K562 (cell line): ENCODE results near the gene OBP2A. TPM values are rescaled to one million over a fixed set of nuclear protein-coding genes. Genes with fewer than 3 reads are reported as not detected.

ENCODE experiments used
- ATAC-seq: fragments of 200-7000 bp; cut with Tn5 transposase; 3 replicates; pipeline ENCODE4 v1.9.1; 2020; ENCODE audit warnings: moderate library complexity
- BruUV-seq: library from RNA; stranded (reverse); fragments of 400-500 nt; replicated peaks from 2 replicates; lab custom pipeline; 2021; lab: Mats Ljungman, UMichigan
- CTCF ChIA-PET: fragments of 300-600 bp; formaldehyde crosslinking; extraction: SDS; loops from one replicate; lab custom pipeline; 2021; ENCODE audit warnings: low intra/inter-chr PET ratio; lab: Yijun Ruan, JAX
- POLR2A ChIA-PET: fragments of 300-600, 350-650 bp; sonication (Branson Sonifier 250); formaldehyde crosslinking; extraction: SDS; loops from one replicate; lab custom pipeline; 2021; ENCODE audit warnings: antibody characterized with exemption, inconsistent platforms; lab: Yijun Ruan, JAX
- DNase-seq, 4 experiments: peaks; one replicate each; pipeline versions ENCODE4 v3.0.0 to v3.0.0-alpha.2; 2011 to 2018; ENCODE audit warnings: low spot score in 3 of 4, mixed read lengths in 3 of 4; ENCODE audit errors: extremely low read depth in 1 of 4
- FAIRE-seq: peaks from 2 replicates; lab custom pipeline; 2011; peaks lifted over from hg19 to GRCh38; lab: Jason Lieb, UNC
- H2AFZ ChIP-seq: 2 replicates; pipeline ENCODE4 v1.6.0; 2011; ENCODE audit warnings: low read depth, low read length, control low read depth, inconsistent platforms
- H3K27ac ChIP-seq: fragments of 200-600 bp; 3 replicates; pipeline ENCODE4 v1.8.0; 2011; ENCODE audit warnings: low read depth, mild to moderate bottlenecking, control low read depth, inconsistent platforms, low read length, moderate library complexity, mixed read lengths; ENCODE audit errors: extremely low read depth
- H3K27me3 ChIP-seq, 2 experiments: fragments of 300-600 bp in 1 of 2; 2 replicates in 1 of 2; 3 replicates in 1 of 2; pipeline versions ENCODE4 v1.6.0 to v1.8.0; 2011; ENCODE audit warnings: inconsistent platforms in 2 of 2, low read length in 2 of 2, mild to moderate bottlenecking in 1 of 2, mixed read lengths in 1 of 2, moderate library complexity in 1 of 2; ENCODE audit not compliant: control insufficient read depth in 2 of 2, insufficient read depth in 2 of 2
- H3K36me3 ChIP-seq: fragments of 300-600 bp; 3 replicates; pipeline ENCODE4 v1.8.0; 2011; ENCODE audit warnings: mild to moderate bottlenecking, low read length, inconsistent platforms; ENCODE audit not compliant: control insufficient read depth, insufficient read depth
- H3K4me1 ChIP-seq, 2 experiments: fragments of 200-600 bp in 1 of 2; replicated peaks in 1 of 2; 2 replicates in 1 of 2; 3 replicates in 1 of 2; pipeline versions ENCODE4 v1.5.1 to v1.8.0; 2011; ENCODE audit warnings: inconsistent platforms in 2 of 2, low read length in 2 of 2, mild to moderate bottlenecking in 1 of 2, mixed read lengths in 1 of 2, moderate library complexity in 1 of 2; ENCODE audit not compliant: control insufficient read depth in 2 of 2, insufficient read depth in 2 of 2
- H3K4me2 ChIP-seq: 2 replicates; pipeline ENCODE4 v1.6.1; 2011; ENCODE audit warnings: low read length, control low read depth, inconsistent platforms, mixed read lengths; ENCODE audit not compliant: insufficient read depth
- H3K4me3 ChIP-seq: fragments of 200-600 bp; sonication (generic), shearing (Covaris generic); 2 replicates; pipeline ENCODE4 v1.5.1; 2016; ENCODE audit warnings: control low read depth, inconsistent platforms
- H3K79me2 ChIP-seq: fragments of 200-600 bp; 3 replicates; pipeline ENCODE4 v1.8.0; 2011; ENCODE audit warnings: low read length, inconsistent platforms; ENCODE audit not compliant: control insufficient read depth, insufficient read depth
- H3K9ac ChIP-seq, 2 experiments: 2 replicates each; pipeline versions ENCODE4 v1.6.0 to v1.6.1; 2011; ENCODE audit warnings: low read depth in 2 of 2, low read length in 2 of 2, control low read depth in 1 of 2, inconsistent platforms in 1 of 2, mild to moderate bottlenecking in 1 of 2, mixed read lengths in 1 of 2; ENCODE audit not compliant: insufficient read depth in 1 of 2
- H3K9me1 ChIP-seq: one replicate; pipeline ENCODE4 v1.6.0; 2011; ENCODE audit warnings: inconsistent platforms, mild to moderate bottlenecking, low read length, moderate library complexity; ENCODE audit not compliant: control insufficient read depth, insufficient read depth
- H3K9me3 ChIP-seq: replicated peaks from 2 replicates; pipeline ENCODE4 v1.5.1; 2011; ENCODE audit warnings: low read depth, low read length, inconsistent platforms; ENCODE audit not compliant: control insufficient read depth, insufficient read depth
- H4K20me1 ChIP-seq: replicated peaks from 2 replicates; pipeline ENCODE4 v1.6.1; 2011; ENCODE audit warnings: low read length, inconsistent platforms, mixed read lengths; ENCODE audit not compliant: control insufficient read depth, insufficient read depth
- ATF6 ChIP-seq: sonication (generic); formaldehyde crosslinking; IDR thresholded peaks from 2 replicates; pipeline ENCODE4 v1.4.0; 2020; ENCODE audit warnings: mild to moderate bottlenecking, missing genetic modification reagents
- CHD4 ChIP-seq: fragments of 200-600 bp; sonication (generic); IDR thresholded peaks from 3 replicates; pipeline ENCODE4 v1.6.1; 2012; ENCODE audit warnings: low read depth, mild to moderate bottlenecking, mixed read lengths, low read length, inconsistent platforms; ENCODE audit not compliant: insufficient read depth, insufficient replicate concordance, poor library complexity, severe bottlenecking
- ILK ChIP-seq: fragments of 450-650 bp; IDR thresholded peaks from 2 replicates; pipeline ENCODE4 v1.6.1; 2016; ENCODE audit warnings: missing genetic modification characterization, low read depth, mild to moderate bottlenecking, missing compliant biosample characterization, moderate library complexity, borderline replicate concordance
- SMARCE1 ChIP-seq: fragments of 450-650 bp; IDR thresholded peaks from 2 replicates; pipeline ENCODE4 v1.7.1; 2016; ENCODE audit warnings: mild to moderate bottlenecking
- WGBS: fragments of 100-300 bp; shearing (Covaris generic); methylation state at CpG from one replicate; pipeline ENCODE4 v1.1.6; 2016; ENCODE audit warnings: low coverage, mixed read lengths; ENCODE audit not compliant: insufficient coverage; ENCODE audit errors: missing lambda C conversion rate; 5-methylcytosine and 5-hydroxymethylcytosine counted together
- in situ Hi-C: fragments of 300-500 bp; cut with MboI; formaldehyde crosslinking; loops from 4 replicates; pipeline ENCODE4 v1.15.0; 2018; ENCODE audit warnings: inconsistent platforms, mixed read lengths
- intact Hi-C: fragments of 100-400 bp; cut with micrococcal nuclease; formaldehyde crosslinking; loops from 2 replicates; pipeline ENCODE4 v1.14.2; 2022
- polyA plus RNA-seq, 8 experiments: library from polyadenylated mRNA; depleted of rRNA in 4 of 8; stranded (reverse) in 5 of 8; unstranded in 3 of 8; fragments of >200 nt; fragmentation: Nextera tagmentation in 2 of 8; fragmentation: Illumina TruSeq in 1 of 8; extraction: Ambion mirVana in 2 of 8; extraction: Trizol in 1 of 8; gene quantifications; 2 replicates each; pipeline versions ENCODE4 v1.2.1 to v1.2.3, GENCODE V29; 2011 to 2014; ENCODE audit warnings: inconsistent platforms in 1 of 8, missing spikeins in 1 of 8
- total RNA-seq, 7 experiments: library from RNA; depleted of rRNA in 6 of 7; stranded (reverse); fragments of >200 nt in 6 of 7; fragmentation: Illumina TruSeq in 2 of 7; extraction: Trizol in 2 of 7; gene quantifications; 2 replicates each; pipeline versions ENCODE4 v1.2.1 to v1.2.3, GENCODE V29; 2011 to 2021; ENCODE audit warnings: low replicate concordance in 1 of 7
- TF ChIP-seq, protein P1 (sequence below), 2 experiments: fragments of 450-650 bp; formaldehyde crosslinking in 1 of 2; IDR thresholded peaks; 2 replicates each; pipeline versions ENCODE4 v1.4.0 to v1.6.1; 2014 to 2020; ENCODE audit warnings: mild to moderate bottlenecking in 2 of 2, borderline replicate concordance in 1 of 2, low read depth in 1 of 2
- TF ChIP-seq, protein P2 (sequence below): sonication (generic); formaldehyde crosslinking; IDR thresholded peaks from 2 replicates; pipeline ENCODE4 v1.5.0; 2020; ENCODE audit warnings: missing genetic modification reagents
- TF ChIP-seq, protein P3 (sequence below): sonication (generic); formaldehyde crosslinking; IDR thresholded peaks from 2 replicates; pipeline ENCODE4 v1.8.1; 2023; ENCODE audit warnings: mild to moderate bottlenecking, missing genetic modification reagents, moderate library complexity

The OBP2A gene
- total and polyA plus RNA-seq, 9 of the 15 experiments (the other 6 are each of a cell fraction or from before 2014, with no cell fraction given) = not detected

GRCh38 chr9:135587658-135588057 is 41.7 kb downstream of the OBP2A start:
- in situ Hi-C loops (no loop called here), intact Hi-C loops (no loop called here)
- FAIRE-seq (peak; percentile 29), DNase-seq (peak; percentile 62 to 79 (median 70)), ATAC-seq (peak; percentile 74)
- Histone ChIP-seq H3K36me3 (no peaks in the 10 kb centered on the region), H3K4me2 (peak overlapping the region; percentile 26; the same call in 1 of the 2 replicates), H3K79me2 (no peaks in the 10 kb centered on the region), H3K4me3 (no peak overlapping the region), H3K27ac (no peak overlapping the region), H3K9me1 (no peaks in the 10 kb centered on the region), H4K20me1 (0 out of 2 replicates have a peak, but pooled peaks cover 5% of the 10 kb centered on the region), H3K9ac (peak overlapping the region in 1 of 2 experiments; percentile 68; a peak in 2 of 4 replicates), H2AFZ (peak overlapping the region; percentile 60; the same call in 1 of the 2 replicates), H3K4me1 (peaks cover 10 to 51% of the 10 kb centered on the region in 2 experiments; a peak in 2 of 5 replicates), H3K27me3 (peaks cover 7 to 67% of the 10 kb centered on the region in 2 experiments; a peak in 3 of 5 replicates), H3K9me3 (no peaks in the 10 kb centered on the region)
- POLR2A ChIA-PET = no interaction called here
- CTCF ChIA-PET = no interaction called here
- 5% methylated on average over 4 of the region's 7 CpGs for WGBS
- no TSS peak for BruUV-seq
- TF ChIP-seq CHD4 (no peak), ILK (tag) (no peak), ATF6 (CRISPR knock-in tag) (no peak), SMARCE1 (0 out of 2 replicates have a peak, but pooled peaks have one; percentile 24)
- TF ChIP-seq, protein P1, sequence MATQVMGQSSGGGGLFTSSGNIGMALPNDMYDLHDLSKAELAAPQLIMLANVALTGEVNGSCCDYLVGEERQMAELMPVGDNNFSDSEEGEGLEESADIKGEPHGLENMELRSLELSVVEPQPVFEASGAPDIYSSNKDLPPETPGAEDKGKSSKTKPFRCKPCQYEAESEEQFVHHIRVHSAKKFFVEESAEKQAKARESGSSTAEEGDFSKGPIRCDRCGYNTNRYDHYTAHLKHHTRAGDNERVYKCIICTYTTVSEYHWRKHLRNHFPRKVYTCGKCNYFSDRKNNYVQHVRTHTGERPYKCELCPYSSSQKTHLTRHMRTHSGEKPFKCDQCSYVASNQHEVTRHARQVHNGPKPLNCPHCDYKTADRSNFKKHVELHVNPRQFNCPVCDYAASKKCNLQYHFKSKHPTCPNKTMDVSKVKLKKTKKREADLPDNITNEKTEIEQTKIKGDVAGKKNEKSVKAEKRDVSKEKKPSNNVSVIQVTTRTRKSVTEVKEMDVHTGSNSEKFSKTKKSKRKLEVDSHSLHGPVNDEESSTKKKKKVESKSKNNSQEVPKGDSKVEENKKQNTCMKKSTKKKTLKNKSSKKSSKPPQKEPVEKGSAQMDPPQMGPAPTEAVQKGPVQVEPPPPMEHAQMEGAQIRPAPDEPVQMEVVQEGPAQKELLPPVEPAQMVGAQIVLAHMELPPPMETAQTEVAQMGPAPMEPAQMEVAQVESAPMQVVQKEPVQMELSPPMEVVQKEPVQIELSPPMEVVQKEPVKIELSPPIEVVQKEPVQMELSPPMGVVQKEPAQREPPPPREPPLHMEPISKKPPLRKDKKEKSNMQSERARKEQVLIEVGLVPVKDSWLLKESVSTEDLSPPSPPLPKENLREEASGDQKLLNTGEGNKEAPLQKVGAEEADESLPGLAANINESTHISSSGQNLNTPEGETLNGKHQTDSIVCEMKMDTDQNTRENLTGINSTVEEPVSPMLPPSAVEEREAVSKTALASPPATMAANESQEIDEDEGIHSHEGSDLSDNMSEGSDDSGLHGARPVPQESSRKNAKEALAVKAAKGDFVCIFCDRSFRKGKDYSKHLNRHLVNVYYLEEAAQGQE (IDR thresholded peaks at IDR 0.05; ENCODE audit: borderline replicate concordance) = peak; percentile 43
- TF ChIP-seq, protein P1 (CRISPR knock-in tag; IDR thresholded peaks at IDR 0.05; ENCODE audit: low read depth) = no peak
- TF ChIP-seq, protein P2, sequence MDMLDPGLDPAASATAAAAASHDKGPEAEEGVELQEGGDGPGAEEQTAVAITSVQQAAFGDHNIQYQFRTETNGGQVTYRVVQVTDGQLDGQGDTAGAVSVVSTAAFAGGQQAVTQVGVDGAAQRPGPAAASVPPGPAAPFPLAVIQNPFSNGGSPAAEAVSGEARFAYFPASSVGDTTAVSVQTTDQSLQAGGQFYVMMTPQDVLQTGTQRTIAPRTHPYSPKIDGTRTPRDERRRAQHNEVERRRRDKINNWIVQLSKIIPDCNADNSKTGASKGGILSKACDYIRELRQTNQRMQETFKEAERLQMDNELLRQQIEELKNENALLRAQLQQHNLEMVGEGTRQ = peak; percentile 88
- TF ChIP-seq, protein P3, sequence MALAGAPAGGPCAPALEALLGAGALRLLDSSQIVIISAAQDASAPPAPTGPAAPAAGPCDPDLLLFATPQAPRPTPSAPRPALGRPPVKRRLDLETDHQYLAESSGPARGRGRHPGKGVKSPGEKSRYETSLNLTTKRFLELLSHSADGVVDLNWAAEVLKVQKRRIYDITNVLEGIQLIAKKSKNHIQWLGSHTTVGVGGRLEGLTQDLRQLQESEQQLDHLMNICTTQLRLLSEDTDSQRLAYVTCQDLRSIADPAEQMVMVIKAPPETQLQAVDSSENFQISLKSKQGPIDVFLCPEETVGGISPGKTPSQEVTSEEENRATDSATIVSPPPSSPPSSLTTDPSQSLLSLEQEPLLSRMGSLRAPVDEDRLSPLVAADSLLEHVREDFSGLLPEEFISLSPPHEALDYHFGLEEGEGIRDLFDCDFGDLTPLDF (CRISPR knock-in tag) = no peak
